WTC11 (cell line): Measurements from ENCODE around the gene MYO1A. TPM values are rescaled to one million over a fixed set of nuclear protein-coding genes. Genes with fewer than 3 reads are reported as not detected.

Source experiments
- ATAC-seq: fragments of 200-7000 bp; cut with Tn5 transposase; 2 replicates; pipeline ENCODE4 v1.10.0; 2021; ENCODE audit warnings: mild to moderate bottlenecking, moderate library complexity
- CTCF ChIA-PET: fragments of 300-600 bp; sonication (Branson Sonifier 250); formaldehyde crosslinking; loops from one replicate; lab custom pipeline; 2021; ENCODE audit warnings: antibody characterized with exemption; lab: Charles Lee
- POLR2A ChIA-PET: fragments of 350-600 bp; sonication (Branson Sonifier 250); formaldehyde crosslinking; loops from one replicate; lab custom pipeline; 2021; ENCODE audit warnings: antibody characterized with exemption; lab: Charles Lee
- DNase-seq: peaks from one replicate; pipeline ENCODE4 v3.0.0; 2021; ENCODE audit warnings: low spot score
- H3K27ac Mint-ChIP-seq: 2 replicates; pipeline ENCODE4 v1.8.0; 2021; ENCODE audit warnings: mixed read lengths
- H3K27me3 Mint-ChIP-seq: 2 replicates; pipeline ENCODE4 v1.8.0; 2021; ENCODE audit warnings: low read depth, mild to moderate bottlenecking, moderate library complexity, mixed read lengths
- H3K36me3 Mint-ChIP-seq: 2 replicates; pipeline ENCODE4 v1.8.0; 2021; ENCODE audit warnings: mixed read lengths
- H3K4me1 Mint-ChIP-seq: 2 replicates; pipeline ENCODE4 v1.8.0; 2022; ENCODE audit warnings: mixed read lengths
- H3K4me3 Mint-ChIP-seq: 2 replicates; pipeline ENCODE4 v1.8.0; 2021; ENCODE audit warnings: mild to moderate bottlenecking, moderate library complexity, mixed read lengths
- H3K9me3 Mint-ChIP-seq: 2 replicates; pipeline ENCODE4 v1.8.0; 2021; ENCODE audit warnings: mixed read lengths
- AR ChIP-seq: fragments of 250-450 bp; sonication (Bioruptor Pico); IDR thresholded peaks from 2 replicates; pipeline ENCODE4 v1.9.0; 2021; ENCODE audit warnings: mild to moderate bottlenecking
- CREM ChIP-seq: sonication (generic); formaldehyde crosslinking; IDR thresholded peaks from 2 replicates; pipeline ENCODE4 v1.8.1; 2022; ENCODE audit warnings: mild to moderate bottlenecking, missing genetic modification reagents, moderate library complexity
- E2F5 ChIP-seq: sonication (generic); formaldehyde crosslinking; IDR thresholded peaks from 2 replicates; pipeline ENCODE4 v1.8.1; 2022; ENCODE audit warnings: mild to moderate bottlenecking, moderate library complexity, missing genetic modification reagents
- ERG ChIP-seq: fragments of 250-450 bp; sonication (Bioruptor Pico); IDR thresholded peaks from 2 replicates; pipeline ENCODE4 v1.8.0; 2021; ENCODE audit warnings: mild to moderate bottlenecking
- ETV6 ChIP-seq: sonication (generic); formaldehyde crosslinking; IDR thresholded peaks from 2 replicates; pipeline ENCODE4 v1.8.1; 2022; ENCODE audit warnings: mild to moderate bottlenecking, missing genetic modification reagents
- FOXJ3 ChIP-seq: sonication (generic); formaldehyde crosslinking; IDR thresholded peaks from 2 replicates; pipeline ENCODE4 v1.9.0; 2021; ENCODE audit warnings: missing genetic modification reagents, mild to moderate bottlenecking, borderline replicate concordance
- FOXP1 ChIP-seq: sonication (generic); formaldehyde crosslinking; IDR thresholded peaks from 2 replicates; pipeline ENCODE4 v1.8.0; 2022; ENCODE audit warnings: missing genetic modification reagents, mild to moderate bottlenecking, moderate library complexity, borderline replicate concordance
- JAZF1 ChIP-seq: fragments of 250-450 bp; sonication (Bioruptor Pico); IDR thresholded peaks from 2 replicates; pipeline ENCODE4 v1.9.0; 2021; ENCODE audit warnings: moderate library complexity, mild to moderate bottlenecking, inconsistent platforms
- MAX ChIP-seq: sonication (generic); formaldehyde crosslinking; IDR thresholded peaks from 2 replicates; pipeline ENCODE4 v1.8.0; 2022; ENCODE audit warnings: mild to moderate bottlenecking, missing genetic modification reagents
- SMAD3 ChIP-seq: sonication (generic); formaldehyde crosslinking; IDR thresholded peaks from 2 replicates; pipeline ENCODE4 v1.8.0; 2022; ENCODE audit warnings: missing genetic modification reagents, mild to moderate bottlenecking, borderline replicate concordance
- USF1 ChIP-seq: sonication (generic); formaldehyde crosslinking; IDR thresholded peaks from 2 replicates; pipeline ENCODE4 v1.8.0; 2022; ENCODE audit warnings: mild to moderate bottlenecking, missing genetic modification reagents
- ZNF121 ChIP-seq: sonication (generic); formaldehyde crosslinking; IDR thresholded peaks from 2 replicates; pipeline ENCODE4 v1.8.0; 2023; ENCODE audit warnings: missing genetic modification reagents
- ZNF138 ChIP-seq: sonication (generic); formaldehyde crosslinking; conservative IDR thresholded peaks from 2 replicates; pipeline ENCODE4 v1.8.1; 2022; ENCODE audit warnings: mild to moderate bottlenecking, moderate library complexity, missing genetic modification reagents
- ZNF281 ChIP-seq: sonication (generic); formaldehyde crosslinking; IDR thresholded peaks from 2 replicates; pipeline ENCODE4 v1.8.0; 2023; ENCODE audit warnings: mild to moderate bottlenecking, missing genetic modification reagents
- ZNF416 ChIP-seq: fragments of 250-450 bp; sonication (Bioruptor Pico); IDR thresholded peaks from 2 replicates; pipeline ENCODE4 v1.9.0; 2021; ENCODE audit warnings: mild to moderate bottlenecking, inconsistent platforms
- ZSCAN18 ChIP-seq: fragments of 250-450 bp; sonication (Bioruptor Pico); IDR thresholded peaks from 2 replicates; pipeline ENCODE4 v2.1.2; 2022; ENCODE audit warnings: mild to moderate bottlenecking, moderate library complexity
- total RNA-seq: library from RNA; stranded (reverse); gene quantifications from 3 replicates; pipeline ENCODE4 v1.2.3, GENCODE V29; 2021
- TF ChIP-seq, protein P1 (sequence below): sonication (generic); formaldehyde crosslinking; IDR thresholded peaks from 2 replicates; pipeline ENCODE4 v1.8.0; 2022; ENCODE audit warnings: mild to moderate bottlenecking, missing genetic modification reagents
- TF ChIP-seq, protein P2 (sequence below): fragments of 250-450 bp; sonication (Bioruptor Pico); IDR thresholded peaks from 2 replicates; pipeline ENCODE4 v1.9.0; 2021; ENCODE audit warnings: mild to moderate bottlenecking
- TF ChIP-seq, protein P3 (sequence below): sonication (generic); formaldehyde crosslinking; IDR thresholded peaks from 2 replicates; pipeline ENCODE4 v1.8.1; 2023; ENCODE audit warnings: mild to moderate bottlenecking, missing genetic modification reagents

MYO1A gene
- total RNA-seq, 1 experiment from 2014 or later, result 0.87 TPM

DNA sequence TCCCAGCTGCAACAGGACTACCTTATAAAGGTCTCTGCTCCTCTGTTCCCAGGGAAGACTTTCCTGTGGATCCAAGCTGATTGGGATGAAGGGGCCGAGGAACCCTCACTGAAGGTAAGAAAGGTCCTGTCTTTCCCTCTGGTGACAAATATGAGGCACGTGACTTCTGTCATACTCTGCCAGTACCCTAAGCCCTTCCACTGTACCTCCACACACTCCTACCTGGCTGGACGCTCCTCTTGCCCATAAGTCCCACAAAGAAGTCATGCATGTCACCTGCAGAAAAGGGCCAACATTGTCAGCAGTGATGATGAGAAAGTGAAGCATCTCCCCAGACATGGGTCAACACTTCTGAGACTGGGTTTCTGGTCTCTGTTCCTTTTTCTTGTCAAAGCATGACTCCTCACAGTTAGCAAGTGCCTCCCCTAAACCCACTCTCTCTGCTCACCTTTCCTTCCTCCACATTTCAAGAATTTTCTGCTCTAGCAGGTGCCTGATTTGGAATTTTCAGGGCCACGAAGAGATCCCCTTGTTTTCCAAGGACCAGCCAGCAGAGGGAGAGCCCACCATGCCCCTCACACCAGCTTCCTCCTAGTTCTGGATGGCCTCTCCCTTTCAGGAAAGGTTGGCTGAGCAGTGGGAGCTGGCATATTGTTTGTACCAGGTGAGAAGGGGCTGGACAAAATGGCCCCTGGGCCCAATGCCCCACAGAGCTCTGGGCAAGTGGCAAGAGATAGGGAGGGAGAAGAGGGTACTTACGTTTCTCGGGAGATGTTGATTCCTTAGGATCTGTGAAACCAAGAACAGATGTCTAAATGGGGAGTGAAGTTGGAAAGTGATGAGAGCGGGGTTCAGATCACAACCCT is 37.1 kb downstream of the MYO1A start:
- Mint-ChIP-seq H3K36me3 (no peaks in the 10 kb centered on the region), H3K9me3 (no peaks in the 10 kb centered on the region), H3K4me3 (no peak overlapping the region), H3K4me1 (peaks cover 53% of the 10 kb centered on the region), H3K27me3 (peaks cover 4% of the 10 kb centered on the region), H3K27ac (no peak overlapping the region; the same call in 1 of the 2 replicates)
- ChIA-PET POLR2A (no interaction called here), CTCF (interaction anchor here (0.5 to 3.3 kb wide), 18 partner anchors 9 to 507 kb away, joined by 3 to 33 read pairs (median 4); partner anchors contain the start of genes NEMP1 and STAT6)
- no peak for DNase-seq
- ATAC-seq, result peak; percentile 22
- no peak for TF ChIP-seq MAX (CRISPR knock-in tag)
- TF ChIP-seq FOXJ3, result no peak
- no peak for TF ChIP-seq FOXP1 (CRISPR knock-in tag)
- TF ChIP-seq ZNF121 (CRISPR knock-in tag), result no peak
- TF ChIP-seq USF1 (CRISPR knock-in tag), result no peak
- TF ChIP-seq ZNF416 (CRISPR knock-in tag), result no peak
- TF ChIP-seq, protein P1, sequence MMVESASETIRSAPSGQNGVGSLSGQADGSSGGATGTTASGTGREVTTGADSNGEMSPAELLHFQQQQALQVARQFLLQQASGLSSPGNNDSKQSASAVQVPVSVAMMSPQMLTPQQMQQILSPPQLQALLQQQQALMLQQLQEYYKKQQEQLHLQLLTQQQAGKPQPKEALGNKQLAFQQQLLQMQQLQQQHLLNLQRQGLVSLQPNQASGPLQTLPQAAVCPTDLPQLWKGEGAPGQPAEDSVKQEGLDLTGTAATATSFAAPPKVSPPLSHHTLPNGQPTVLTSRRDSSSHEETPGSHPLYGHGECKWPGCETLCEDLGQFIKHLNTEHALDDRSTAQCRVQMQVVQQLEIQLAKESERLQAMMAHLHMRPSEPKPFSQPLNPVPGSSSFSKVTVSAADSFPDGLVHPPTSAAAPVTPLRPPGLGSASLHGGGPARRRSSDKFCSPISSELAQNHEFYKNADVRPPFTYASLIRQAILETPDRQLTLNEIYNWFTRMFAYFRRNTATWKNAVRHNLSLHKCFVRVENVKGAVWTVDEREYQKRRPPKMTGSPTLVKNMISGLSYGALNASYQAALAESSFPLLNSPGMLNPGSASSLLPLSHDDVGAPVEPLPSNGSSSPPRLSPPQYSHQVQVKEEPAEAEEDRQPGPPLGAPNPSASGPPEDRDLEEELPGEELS (CRISPR knock-in tag), result no peak
- TF ChIP-seq, protein P2, sequence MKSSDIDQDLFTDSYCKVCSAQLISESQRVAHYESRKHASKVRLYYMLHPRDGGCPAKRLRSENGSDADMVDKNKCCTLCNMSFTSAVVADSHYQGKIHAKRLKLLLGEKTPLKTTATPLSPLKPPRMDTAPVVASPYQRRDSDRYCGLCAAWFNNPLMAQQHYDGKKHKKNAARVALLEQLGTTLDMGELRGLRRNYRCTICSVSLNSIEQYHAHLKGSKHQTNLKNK (CRISPR knock-in tag), result no peak
- TF ChIP-seq ETV6, result no peak
- no peak for TF ChIP-seq ZNF281 (CRISPR knock-in tag)
- TF ChIP-seq JAZF1 (CRISPR knock-in tag), result no peak
- no peak for TF ChIP-seq AR (CRISPR knock-in tag)
- TF ChIP-seq ERG (CRISPR knock-in tag), result no peak
- TF ChIP-seq SMAD3 (CRISPR knock-in tag), result no peak
- TF ChIP-seq ZNF138 (CRISPR knock-in tag), result no peak
- no peak for TF ChIP-seq E2F5 (CRISPR knock-in tag)
- TF ChIP-seq, protein P3, sequence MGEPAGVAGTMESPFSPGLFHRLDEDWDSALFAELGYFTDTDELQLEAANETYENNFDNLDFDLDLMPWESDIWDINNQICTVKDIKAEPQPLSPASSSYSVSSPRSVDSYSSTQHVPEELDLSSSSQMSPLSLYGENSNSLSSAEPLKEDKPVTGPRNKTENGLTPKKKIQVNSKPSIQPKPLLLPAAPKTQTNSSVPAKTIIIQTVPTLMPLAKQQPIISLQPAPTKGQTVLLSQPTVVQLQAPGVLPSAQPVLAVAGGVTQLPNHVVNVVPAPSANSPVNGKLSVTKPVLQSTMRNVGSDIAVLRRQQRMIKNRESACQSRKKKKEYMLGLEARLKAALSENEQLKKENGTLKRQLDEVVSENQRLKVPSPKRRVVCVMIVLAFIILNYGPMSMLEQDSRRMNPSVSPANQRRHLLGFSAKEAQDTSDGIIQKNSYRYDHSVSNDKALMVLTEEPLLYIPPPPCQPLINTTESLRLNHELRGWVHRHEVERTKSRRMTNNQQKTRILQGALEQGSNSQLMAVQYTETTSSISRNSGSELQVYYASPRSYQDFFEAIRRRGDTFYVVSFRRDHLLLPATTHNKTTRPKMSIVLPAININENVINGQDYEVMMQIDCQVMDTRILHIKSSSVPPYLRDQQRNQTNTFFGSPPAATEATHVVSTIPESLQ, result no peak
- no peak for TF ChIP-seq CREM (CRISPR knock-in tag)
- TF ChIP-seq ZSCAN18 (CRISPR knock-in tag), result no peak
